ENCODE results near the gene GPA33.

Gene GPA33

DNA sequence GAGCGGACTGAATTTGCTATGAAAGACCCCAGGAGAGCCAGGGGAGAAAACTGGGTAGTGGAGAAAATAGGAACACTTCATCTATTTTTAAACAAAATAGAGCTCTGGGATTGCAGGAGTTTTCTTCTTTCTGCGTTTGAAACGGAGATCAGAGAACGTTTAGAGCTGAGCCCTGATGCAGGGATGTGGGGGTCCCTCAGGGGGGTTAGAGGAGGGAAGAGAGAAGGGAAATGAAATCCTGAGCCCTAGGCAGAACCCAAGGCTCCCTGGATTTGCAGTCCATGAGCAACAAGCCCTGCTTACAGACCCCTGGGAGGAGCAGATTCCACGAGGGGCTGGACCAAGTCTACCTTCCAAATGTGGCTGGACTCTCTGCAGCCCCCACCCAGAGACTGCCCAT, 25.5 kb upstream of the GPA33 start:
- H3K27ac ChIP-seq (ENCODE audit: low read depth, low read length), result no peak overlapping the region
- no peak overlapping the region for H2AFZ ChIP-seq (ENCODE audit: low read depth, low read length, severe bottlenecking)
- H3F3A ChIP-seq (ENCODE audit: insufficient read depth), result no peaks in the 10 kb centered on the region
- no peak overlapping the region for H3K9ac ChIP-seq (ENCODE audit: low read length)
- H4K20me1 ChIP-seq (ENCODE audit: low read depth, low read length), result no peaks in the 10 kb centered on the region
- H3K79me2 ChIP-seq (ENCODE audit: insufficient read depth, low read length), result no peaks in the 10 kb centered on the region
- H3K9me2 ChIP-seq (replicated peaks; ENCODE audit: insufficient read depth, low read length), result no peaks in the 10 kb centered on the region
- H3K4me3 ChIP-seq (ENCODE audit: insufficient read depth, low read length, poor library complexity, severe bottlenecking), result no peak overlapping the region
- H3K36me3 ChIP-seq (ENCODE audit: low read length), result no peaks in the 10 kb centered on the region
- no peak for TF ChIP-seq EZH2phosphoT487 (conservative IDR thresholded peaks at IDR 0.05; ENCODE audit: low read length)
- TF ChIP-seq, protein P1, sequence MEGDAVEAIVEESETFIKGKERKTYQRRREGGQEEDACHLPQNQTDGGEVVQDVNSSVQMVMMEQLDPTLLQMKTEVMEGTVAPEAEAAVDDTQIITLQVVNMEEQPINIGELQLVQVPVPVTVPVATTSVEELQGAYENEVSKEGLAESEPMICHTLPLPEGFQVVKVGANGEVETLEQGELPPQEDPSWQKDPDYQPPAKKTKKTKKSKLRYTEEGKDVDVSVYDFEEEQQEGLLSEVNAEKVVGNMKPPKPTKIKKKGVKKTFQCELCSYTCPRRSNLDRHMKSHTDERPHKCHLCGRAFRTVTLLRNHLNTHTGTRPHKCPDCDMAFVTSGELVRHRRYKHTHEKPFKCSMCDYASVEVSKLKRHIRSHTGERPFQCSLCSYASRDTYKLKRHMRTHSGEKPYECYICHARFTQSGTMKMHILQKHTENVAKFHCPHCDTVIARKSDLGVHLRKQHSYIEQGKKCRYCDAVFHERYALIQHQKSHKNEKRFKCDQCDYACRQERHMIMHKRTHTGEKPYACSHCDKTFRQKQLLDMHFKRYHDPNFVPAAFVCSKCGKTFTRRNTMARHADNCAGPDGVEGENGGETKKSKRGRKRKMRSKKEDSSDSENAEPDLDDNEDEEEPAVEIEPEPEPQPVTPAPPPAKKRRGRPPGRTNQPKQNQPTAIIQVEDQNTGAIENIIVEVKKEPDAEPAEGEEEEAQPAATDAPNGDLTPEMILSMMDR (IDR thresholded peaks at IDR 0.05; ENCODE audit: insufficient read depth, low read length, poor library complexity, severe bottlenecking), result no peak
- H3K9me3 ChIP-seq (ENCODE audit: insufficient read depth, low read length), result no peaks in the 10 kb centered on the region
- H3K4me2 ChIP-seq (ENCODE audit: low read depth, low read length, poor library complexity, severe bottlenecking), result no peak overlapping the region
- no peaks in the 10 kb centered on the region for H3K27me3 ChIP-seq (ENCODE audit: low read length)

DNA sequence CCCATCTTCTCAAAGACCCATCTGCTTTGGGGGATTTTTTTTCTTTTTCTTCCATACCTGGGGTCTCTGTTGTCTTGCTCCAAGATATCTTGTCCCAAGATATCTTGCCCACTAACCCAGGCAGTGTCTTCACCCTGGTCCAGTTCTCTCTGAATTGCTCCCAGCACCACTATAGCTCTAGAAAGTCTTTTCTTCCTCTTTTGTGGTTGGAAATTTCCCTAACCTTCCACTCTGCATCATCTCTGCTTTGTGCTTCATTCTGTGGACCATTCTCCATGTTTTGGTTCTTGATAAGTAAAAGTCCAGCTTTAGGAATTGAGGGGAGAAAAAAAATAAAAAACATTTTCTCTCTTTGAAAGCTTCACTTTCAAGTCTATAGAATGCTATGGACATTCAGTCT, 24.5 kb upstream of the GPA33 start:
- no peak for TF ChIP-seq EZH2phosphoT487 (conservative IDR thresholded peaks at IDR 0.05; ENCODE audit: low read length)
- TF ChIP-seq, protein P1 (IDR thresholded peaks at IDR 0.05; ENCODE audit: insufficient read depth, low read length, poor library complexity, severe bottlenecking), result no peak
- H3K27me3 ChIP-seq (ENCODE audit: low read length), result no peaks in the 10 kb centered on the region
- H3K36me3 ChIP-seq (ENCODE audit: low read length), result no peaks in the 10 kb centered on the region
- H4K20me1 ChIP-seq (ENCODE audit: low read depth, low read length), result no peaks in the 10 kb centered on the region
- H3K79me2 ChIP-seq (ENCODE audit: insufficient read depth, low read length), result no peaks in the 10 kb centered on the region
- H3K4me2 ChIP-seq (ENCODE audit: low read depth, low read length, poor library complexity, severe bottlenecking), result no peak overlapping the region
- no peak overlapping the region for H2AFZ ChIP-seq (ENCODE audit: low read depth, low read length, severe bottlenecking)
- H3F3A ChIP-seq (ENCODE audit: insufficient read depth), result no peaks in the 10 kb centered on the region
- no peaks in the 10 kb centered on the region for H3K9me2 ChIP-seq (replicated peaks; ENCODE audit: insufficient read depth, low read length)
- H3K9ac ChIP-seq (ENCODE audit: low read length), result no peak overlapping the region
- H3K4me3 ChIP-seq (ENCODE audit: insufficient read depth, low read length, poor library complexity, severe bottlenecking), result no peak overlapping the region
- H3K27ac ChIP-seq (ENCODE audit: low read depth, low read length), result no peak overlapping the region
- no peaks in the 10 kb centered on the region for H3K9me3 ChIP-seq (ENCODE audit: insufficient read depth, low read length)

DNA sequence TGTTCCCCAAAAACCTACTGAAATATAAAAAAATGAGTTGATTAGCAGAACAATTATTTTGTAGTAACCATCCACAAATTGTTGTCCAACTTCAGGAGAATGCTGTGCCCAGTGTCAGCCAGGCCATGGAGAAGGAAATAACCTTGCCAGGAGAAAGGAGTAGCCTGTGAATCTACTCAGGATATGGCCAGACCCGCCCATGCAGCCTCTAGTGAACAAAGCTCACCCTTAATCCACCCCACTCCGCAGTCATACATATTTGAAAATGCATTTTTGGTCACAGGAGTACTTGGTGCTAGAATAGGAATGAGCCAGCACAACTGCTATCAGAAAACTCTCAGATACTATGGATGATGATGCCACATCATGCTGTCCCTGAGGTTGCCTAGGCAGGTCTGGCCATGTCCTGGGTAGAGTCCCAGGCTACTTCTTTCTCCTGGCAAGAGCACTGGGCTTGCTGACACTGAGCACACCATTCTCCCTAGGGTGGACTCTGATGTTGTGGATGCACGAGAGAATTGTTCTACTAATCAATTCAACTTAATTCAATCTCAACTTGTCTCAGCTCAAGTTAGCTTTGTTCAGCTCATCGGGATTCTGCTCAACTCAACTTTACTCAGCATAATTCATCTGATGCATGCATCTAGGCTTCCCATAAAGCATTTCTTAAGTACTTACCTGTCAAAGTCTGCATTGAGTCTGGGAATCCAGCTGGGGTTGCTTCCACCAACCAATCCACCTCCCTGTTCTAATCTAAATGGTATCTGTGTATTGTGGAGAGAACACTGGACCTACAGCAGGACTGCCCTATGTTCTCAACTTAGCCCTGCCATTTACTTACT, 21.9 kb upstream of the GPA33 start:
- Histone ChIP-seq H3K79me2 (ENCODE audit: insufficient read depth, low read length) (no peaks in the 10 kb centered on the region), H3K9me2 (replicated peaks; ENCODE audit: insufficient read depth, low read length) (no peaks in the 10 kb centered on the region), H3K9ac (ENCODE audit: low read length) (no peak overlapping the region), H3K27ac (ENCODE audit: low read depth, low read length) (no peak overlapping the region), H3K36me3 (ENCODE audit: low read length) (no peaks in the 10 kb centered on the region), H2AFZ (ENCODE audit: low read depth, low read length, severe bottlenecking) (no peak overlapping the region), H3F3A (ENCODE audit: insufficient read depth) (no peaks in the 10 kb centered on the region), H3K27me3 (ENCODE audit: low read length) (no peaks in the 10 kb centered on the region), H3K9me3 (ENCODE audit: insufficient read depth, low read length) (no peaks in the 10 kb centered on the region), H3K4me2 (ENCODE audit: low read depth, low read length, poor library complexity, severe bottlenecking) (no peak overlapping the region), H3K4me3 (ENCODE audit: insufficient read depth, low read length, poor library complexity, severe bottlenecking) (no peak overlapping the region), H4K20me1 (ENCODE audit: low read depth, low read length) (no peaks in the 10 kb centered on the region)
- TF ChIP-seq, protein P1 (IDR thresholded peaks at IDR 0.05; ENCODE audit: insufficient read depth, low read length, poor library complexity, severe bottlenecking), result no peak
- TF ChIP-seq EZH2phosphoT487 (conservative IDR thresholded peaks at IDR 0.05; ENCODE audit: low read length), result no peak

Measured in SU-DHL-6 (cell line).